Keratinocyte (primary cell): ENCODE results near the gene DLG2. TPM values are rescaled to one million over a fixed set of nuclear protein-coding genes. Genes with fewer than 3 reads are reported as not detected.

ENCODE experiments used
- DNase-seq: peaks from one replicate; pipeline ENCODE4 v3.0.0-alpha.2; 2011; ENCODE audit warnings: low read depth, missing footprints, low spot score
- FAIRE-seq: peaks from 2 replicates; lab custom pipeline; 2011; peaks lifted over from hg19 to GRCh38; lab: Jason Lieb, UNC
- H2AFZ ChIP-seq: 2 replicates; pipeline ENCODE4 v1.6.0; 2012; ENCODE audit warnings: low read length, control low read depth, inconsistent platforms; ENCODE audit not compliant: control insufficient read depth
- H3K27ac ChIP-seq: 2 replicates; pipeline ENCODE4 v1.5.1; 2011; ENCODE audit warnings: low read length; ENCODE audit not compliant: control insufficient read depth, insufficient read depth
- H3K27me3 ChIP-seq: 3 replicates; pipeline ENCODE4 v1.6.0; 2011; ENCODE audit warnings: low read length; ENCODE audit not compliant: control insufficient read depth, insufficient read depth; ENCODE audit errors: extremely low read depth
- H3K36me3 ChIP-seq, 2 experiments: 2 replicates in 1 of 2; 3 replicates in 1 of 2; pipeline ENCODE4 v1.5.1; 2011; ENCODE audit warnings: low read length in 2 of 2, mild to moderate bottlenecking in 1 of 2; ENCODE audit not compliant: control insufficient read depth in 2 of 2, insufficient read depth in 2 of 2; ENCODE audit errors: extremely low read depth in 1 of 2
- H3K4me1 ChIP-seq: 3 replicates; pipeline ENCODE4 v1.5.1; 2011; ENCODE audit warnings: low read length; ENCODE audit not compliant: control insufficient read depth, insufficient read depth; ENCODE audit errors: extremely low read depth
- H3K4me2 ChIP-seq: 3 replicates; pipeline ENCODE4 v1.6.0; 2011; ENCODE audit warnings: low read depth, low read length; ENCODE audit not compliant: control insufficient read depth, insufficient read depth; ENCODE audit errors: extremely low read depth
- H3K4me3 ChIP-seq, 3 experiments: fragments of 200-600 bp in 1 of 3; sonication (generic) in 1 of 3; 2 replicates in 2 of 3; 3 replicates in 1 of 3; pipeline ENCODE4 v1.5.1; 2011 to 2016; ENCODE audit warnings: low read length in 3 of 3, mild to moderate bottlenecking in 3 of 3, control low read depth in 2 of 3, inconsistent platforms in 1 of 3, low read depth in 1 of 3, mixed read lengths in 1 of 3, mixed run types in 1 of 3, moderate library complexity in 1 of 3; ENCODE audit not compliant: control insufficient read depth in 2 of 3, insufficient read depth in 2 of 3; ENCODE audit errors: extremely low read depth in 1 of 3
- H3K79me2 ChIP-seq: 2 replicates; pipeline ENCODE4 v1.6.0; 2012; ENCODE audit warnings: low read length; ENCODE audit not compliant: control insufficient read depth, insufficient read depth
- H3K9ac ChIP-seq: 3 replicates; pipeline ENCODE4 v1.6.0; 2011; ENCODE audit warnings: low read length; ENCODE audit not compliant: control insufficient read depth, insufficient read depth; ENCODE audit errors: extremely low read depth
- H3K9me1 ChIP-seq: 3 replicates; pipeline ENCODE4 v1.6.0; 2011; ENCODE audit warnings: low read length; ENCODE audit not compliant: control insufficient read depth, insufficient read depth; ENCODE audit errors: extremely low read depth
- H3K9me3 ChIP-seq: 2 replicates; pipeline ENCODE4 v1.5.1; 2012; ENCODE audit warnings: low read depth, low read length; ENCODE audit not compliant: control insufficient read depth
- H4K20me1 ChIP-seq: 3 replicates; pipeline ENCODE4 v1.6.0; 2011; ENCODE audit warnings: low read length; ENCODE audit not compliant: control insufficient read depth, insufficient read depth; ENCODE audit errors: extremely low read depth
- EZH2 ChIP-seq: IDR thresholded peaks from one replicate; pipeline ENCODE4 v1.6.1; 2012; ENCODE audit warnings: inconsistent platforms, mild to moderate bottlenecking, low read length, moderate library complexity
- dilution Hi-C: fragments of 300-500 bp; cut with MboI; formaldehyde crosslinking; loops from one replicate; pipeline ENCODE4 v1.7.0; 2020; ENCODE audit warnings: low sequenced_read_pairs; ENCODE audit not compliant: extremely low pct_ligation_motif_present
- polyA plus RNA-seq, 5 experiments: library from polyadenylated mRNA; depleted of rRNA in 3 of 5; stranded (reverse) in 3 of 5; stranded (forward) in 1 of 5; unstranded in 1 of 5; fragments of >200 nt; gene quantifications; 1 replicate in 1 of 5; 2 replicates in 3 of 5; 3 replicates in 1 of 5; pipeline versions ENCODE4 v1.2.1 to v1.2.3, GENCODE V29; 2011 to 2012; ENCODE audit warnings: missing spikeins in 2 of 5, low read depth in 1 of 5, low replicate concordance in 1 of 5
- TF ChIP-seq, protein P1 (sequence below), 3 experiments: IDR thresholded peaks in 1 of 3; conservative IDR thresholded peaks in 1 of 3; optimal IDR thresholded peaks in 1 of 3; 2 replicates in 2 of 3; 3 replicates in 1 of 3; pipeline versions ENCODE3 to v1.5.1; 2011; ENCODE audit warnings: low read length in 3 of 3, mild to moderate bottlenecking in 3 of 3, moderate library complexity in 2 of 3, control low read depth in 1 of 3, inconsistent platforms in 1 of 3; ENCODE audit not compliant: insufficient read depth in 2 of 3; ENCODE audit errors: extremely low read depth in 1 of 3

Gene DLG2
- polyA plus RNA-seq, 1 donor (not counting 4 experiments of a cell fraction or from before 2014, with no cell fraction given), result 0.55 TPM

DNA sequence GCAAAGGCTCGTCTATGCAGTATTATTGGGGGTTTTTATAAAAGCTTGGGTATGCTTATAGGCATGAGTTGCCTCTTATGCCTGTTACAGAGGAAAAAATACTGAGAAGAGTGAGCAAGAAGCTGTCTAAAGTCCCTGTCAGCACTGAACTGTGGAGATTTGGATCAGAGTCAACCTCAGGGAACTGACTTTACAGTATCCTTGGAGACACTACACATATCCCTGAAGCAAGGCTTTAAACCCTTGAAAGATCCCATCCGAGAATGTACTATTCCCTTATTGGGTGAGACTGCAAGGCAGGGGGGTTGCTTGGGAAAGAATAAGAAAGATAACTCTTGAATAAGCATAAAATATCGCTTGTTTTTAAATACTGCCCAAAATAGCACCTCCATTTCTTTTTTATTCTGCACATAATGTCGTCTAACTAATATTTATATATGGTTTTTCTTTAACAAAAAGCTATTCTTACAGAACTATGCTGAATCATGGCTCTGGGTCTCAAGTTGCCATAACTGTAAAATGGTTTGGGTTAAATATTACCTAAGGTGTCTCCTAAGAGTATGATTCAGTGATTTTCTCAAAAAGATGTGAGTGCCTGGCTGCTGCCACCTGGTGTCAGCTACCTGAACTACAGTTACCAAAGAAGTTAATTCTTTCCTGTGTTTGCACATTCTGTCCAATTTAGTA is 1062.8 kb downstream of the DLG2 start:
- Histone ChIP-seq H3K4me2 (no peak overlapping the region), H3K4me1 (no peaks in the 10 kb centered on the region), H3K9me3 (no peaks in the 10 kb centered on the region), H2AFZ (no peak overlapping the region), H3K27me3 (no peaks in the 10 kb centered on the region), H3K27ac (no peak overlapping the region), H3K9me1 (no peaks in the 10 kb centered on the region), H4K20me1 (no peaks in the 10 kb centered on the region), H3K9ac (no peak overlapping the region), H3K79me2 (no peaks in the 10 kb centered on the region), H3K4me3 (no peak overlapping the region), H3K36me3 (no peaks in the 10 kb centered on the region)
- no peak for DNase-seq
- dilution Hi-C loops, result no loop called here
- TF ChIP-seq EZH2, result no peak
- TF ChIP-seq, protein P1, sequence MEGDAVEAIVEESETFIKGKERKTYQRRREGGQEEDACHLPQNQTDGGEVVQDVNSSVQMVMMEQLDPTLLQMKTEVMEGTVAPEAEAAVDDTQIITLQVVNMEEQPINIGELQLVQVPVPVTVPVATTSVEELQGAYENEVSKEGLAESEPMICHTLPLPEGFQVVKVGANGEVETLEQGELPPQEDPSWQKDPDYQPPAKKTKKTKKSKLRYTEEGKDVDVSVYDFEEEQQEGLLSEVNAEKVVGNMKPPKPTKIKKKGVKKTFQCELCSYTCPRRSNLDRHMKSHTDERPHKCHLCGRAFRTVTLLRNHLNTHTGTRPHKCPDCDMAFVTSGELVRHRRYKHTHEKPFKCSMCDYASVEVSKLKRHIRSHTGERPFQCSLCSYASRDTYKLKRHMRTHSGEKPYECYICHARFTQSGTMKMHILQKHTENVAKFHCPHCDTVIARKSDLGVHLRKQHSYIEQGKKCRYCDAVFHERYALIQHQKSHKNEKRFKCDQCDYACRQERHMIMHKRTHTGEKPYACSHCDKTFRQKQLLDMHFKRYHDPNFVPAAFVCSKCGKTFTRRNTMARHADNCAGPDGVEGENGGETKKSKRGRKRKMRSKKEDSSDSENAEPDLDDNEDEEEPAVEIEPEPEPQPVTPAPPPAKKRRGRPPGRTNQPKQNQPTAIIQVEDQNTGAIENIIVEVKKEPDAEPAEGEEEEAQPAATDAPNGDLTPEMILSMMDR (optimal IDR thresholded peaks at IDR 0.05 in 1 of 3, IDR thresholded peaks at IDR 0.05 in 1 of 3, conservative IDR thresholded peaks at IDR 0.05 in 1 of 3; ENCODE audit: extremely low read depth in 1 of 3, insufficient read depth in 2 of 3, low read length in 3 of 3), result peak; percentile 64 to 81 (median 71)
- peak; percentile 29 for FAIRE-seq

DNA sequence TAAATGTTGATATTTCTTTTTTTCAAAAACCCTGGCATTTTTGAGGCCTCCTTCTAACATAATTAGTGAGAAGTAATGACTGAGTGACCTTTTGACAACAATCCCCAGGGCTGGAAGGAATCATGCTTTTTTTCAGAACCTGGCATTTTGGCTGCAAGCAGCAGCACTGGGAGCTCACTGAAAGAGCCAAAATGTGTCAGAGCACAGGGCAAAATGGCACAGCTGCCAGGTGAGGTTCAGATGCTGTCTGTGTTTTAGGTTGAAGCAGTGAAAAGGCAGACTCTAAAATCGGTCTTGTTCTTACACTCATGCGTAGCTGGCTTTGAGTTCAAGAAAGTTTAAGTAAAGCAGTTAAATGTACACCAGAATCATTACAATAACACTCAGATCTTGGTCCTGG is 1063.8 kb downstream of the DLG2 start:
- DNase-seq, result no peak
- FAIRE-seq, result no peak

More for the DNA sequence above, 1063.8 kb downstream of the DLG2 start:
- Histone ChIP-seq H3K4me1 (no peaks in the 10 kb centered on the region), H3K27ac (no peak overlapping the region), H2AFZ (no peak overlapping the region), H3K79me2 (no peaks in the 10 kb centered on the region), H3K9me3 (no peaks in the 10 kb centered on the region), H3K4me2 (no peak overlapping the region), H3K9me1 (no peaks in the 10 kb centered on the region), H3K9ac (no peak overlapping the region), H4K20me1 (no peaks in the 10 kb centered on the region), H3K36me3 (no peaks in the 10 kb centered on the region), H3K4me3 (no peak overlapping the region), H3K27me3 (no peaks in the 10 kb centered on the region)
- TF ChIP-seq, protein P1 (optimal IDR thresholded peaks at IDR 0.05 in 1 of 3, IDR thresholded peaks at IDR 0.05 in 1 of 3, conservative IDR thresholded peaks at IDR 0.05 in 1 of 3; ENCODE audit: extremely low read depth in 1 of 3, insufficient read depth in 2 of 3, low read length in 3 of 3), result no peak
- TF ChIP-seq EZH2, result no peak
- dilution Hi-C loops, result no loop called here
